Umbilical cord (tissue), 1 donor: ENCODE measurements around the gene LRRN4. TPM values are rescaled to one million over a fixed set of nuclear protein-coding genes. Genes with fewer than 3 reads are reported as not detected.

Source experiments
- total RNA-seq: library from RNA; depleted of rRNA; stranded (reverse); fragments of >200 nt; gene quantifications from one replicate; pipeline ENCODE4 v1.2.3, GENCODE V29; 2014; ENCODE audit warnings: low replicate concordance; ENCODE audit not compliant: insufficient read depth

Gene LRRN4
- total RNA-seq, 1 donor from 2014 or later = not detected

Other genes starting within 250 kb of the LRRN4 start
- gene CHGB, start 142.6 kb downstream of the LRRN4 start, total RNA-seq = 1.2 TPM
- 11.6 TPM for gene TRMT6, start 103.5 kb downstream of the LRRN4 start, total RNA-seq
- gene MCM8, start 103.4 kb downstream of the LRRN4 start, total RNA-seq = 4.3 TPM
- gene CRLS1, start 47.9 kb downstream of the LRRN4 start, total RNA-seq = 53.7 TPM
- 2.6 TPM for gene FERMT1, start 69.0 kb upstream of the LRRN4 start, total RNA-seq